HCT116 (cell line): ENCODE measurements around the gene CCHCR1.
"Not testable (repeated sequence)": the region's sequence is repeated elsewhere in the genome, so short reads cannot be mapped to it uniquely, and the experiment has no call there.

ENCODE experiments used
- ATF3 ChIP-seq: IDR thresholded peaks from 2 replicates; pipeline ENCODE4 v1.6.1; 2012
- EZH2 ChIP-seq: fragments of 200-600 bp; sonication (generic); IDR thresholded peaks from 2 replicates; pipeline ENCODE4 v1.6.1; 2017; ENCODE audit warnings: antibody characterized with exemption, mixed run types
- POLR2AphosphoS5 ChIP-seq: IDR thresholded peaks from 2 replicates; pipeline ENCODE4 v1.6.1; 2011; ENCODE audit warnings: mild to moderate bottlenecking, low read depth, low read length, moderate library complexity
- SIN3A ChIP-seq: IDR thresholded peaks from 2 replicates; pipeline ENCODE4 v1.6.1; 2012; ENCODE audit warnings: low read depth
- ZNF274 ChIP-seq: fragments of 200-500 bp; sonication (Bioruptor generic); IDR thresholded peaks from 2 replicates; pipeline ENCODE4 v1.6.1; 2014; ENCODE audit warnings: mild to moderate bottlenecking, low read depth, low read length, inconsistent platforms
- TF ChIP-seq, protein P1 (sequence below), 3 experiments: fragments of 200-600 bp in 1 of 3; sonication (generic) in 1 of 3; IDR thresholded peaks in 2 of 3; conservative IDR thresholded peaks in 1 of 3; 2 replicates each; pipeline ENCODE4 v1.5.1; 2012 to 2017; ENCODE audit warnings: low read depth in 2 of 3, low read length in 2 of 3, antibody characterized with exemption in 1 of 3, borderline replicate concordance in 1 of 3, control low read depth in 1 of 3, mild to moderate bottlenecking in 1 of 3, mixed read lengths in 1 of 3, mixed run types in 1 of 3, moderate library complexity in 1 of 3; ENCODE audit not compliant: insufficient read depth in 1 of 3
- TF ChIP-seq, protein P2 (sequence below): IDR thresholded peaks from 2 replicates; pipeline ENCODE4 v1.6.1; 2012; ENCODE audit warnings: low read depth
- TF ChIP-seq, protein P3 (sequence below): IDR thresholded peaks from 2 replicates; pipeline ENCODE4 v1.6.1; 2012

GRCh38 chr6:31165064-31165832 is 7.6 kb upstream of the CCHCR1 start:
- TF ChIP-seq, protein P1, sequence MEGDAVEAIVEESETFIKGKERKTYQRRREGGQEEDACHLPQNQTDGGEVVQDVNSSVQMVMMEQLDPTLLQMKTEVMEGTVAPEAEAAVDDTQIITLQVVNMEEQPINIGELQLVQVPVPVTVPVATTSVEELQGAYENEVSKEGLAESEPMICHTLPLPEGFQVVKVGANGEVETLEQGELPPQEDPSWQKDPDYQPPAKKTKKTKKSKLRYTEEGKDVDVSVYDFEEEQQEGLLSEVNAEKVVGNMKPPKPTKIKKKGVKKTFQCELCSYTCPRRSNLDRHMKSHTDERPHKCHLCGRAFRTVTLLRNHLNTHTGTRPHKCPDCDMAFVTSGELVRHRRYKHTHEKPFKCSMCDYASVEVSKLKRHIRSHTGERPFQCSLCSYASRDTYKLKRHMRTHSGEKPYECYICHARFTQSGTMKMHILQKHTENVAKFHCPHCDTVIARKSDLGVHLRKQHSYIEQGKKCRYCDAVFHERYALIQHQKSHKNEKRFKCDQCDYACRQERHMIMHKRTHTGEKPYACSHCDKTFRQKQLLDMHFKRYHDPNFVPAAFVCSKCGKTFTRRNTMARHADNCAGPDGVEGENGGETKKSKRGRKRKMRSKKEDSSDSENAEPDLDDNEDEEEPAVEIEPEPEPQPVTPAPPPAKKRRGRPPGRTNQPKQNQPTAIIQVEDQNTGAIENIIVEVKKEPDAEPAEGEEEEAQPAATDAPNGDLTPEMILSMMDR (IDR thresholded peaks at IDR 0.05 in 2 of 3, conservative IDR thresholded peaks at IDR 0.05 in 1 of 3; ENCODE audit: borderline replicate concordance in 1 of 3, insufficient read depth in 1 of 3, low read depth in 2 of 3, low read length in 2 of 3) = not testable (repeated sequence)
- TF ChIP-seq ZNF274, POLR2AphosphoS5, EZH2, ATF3, SIN3A: not testable (repeated sequence)
- TF ChIP-seq, protein P2, sequence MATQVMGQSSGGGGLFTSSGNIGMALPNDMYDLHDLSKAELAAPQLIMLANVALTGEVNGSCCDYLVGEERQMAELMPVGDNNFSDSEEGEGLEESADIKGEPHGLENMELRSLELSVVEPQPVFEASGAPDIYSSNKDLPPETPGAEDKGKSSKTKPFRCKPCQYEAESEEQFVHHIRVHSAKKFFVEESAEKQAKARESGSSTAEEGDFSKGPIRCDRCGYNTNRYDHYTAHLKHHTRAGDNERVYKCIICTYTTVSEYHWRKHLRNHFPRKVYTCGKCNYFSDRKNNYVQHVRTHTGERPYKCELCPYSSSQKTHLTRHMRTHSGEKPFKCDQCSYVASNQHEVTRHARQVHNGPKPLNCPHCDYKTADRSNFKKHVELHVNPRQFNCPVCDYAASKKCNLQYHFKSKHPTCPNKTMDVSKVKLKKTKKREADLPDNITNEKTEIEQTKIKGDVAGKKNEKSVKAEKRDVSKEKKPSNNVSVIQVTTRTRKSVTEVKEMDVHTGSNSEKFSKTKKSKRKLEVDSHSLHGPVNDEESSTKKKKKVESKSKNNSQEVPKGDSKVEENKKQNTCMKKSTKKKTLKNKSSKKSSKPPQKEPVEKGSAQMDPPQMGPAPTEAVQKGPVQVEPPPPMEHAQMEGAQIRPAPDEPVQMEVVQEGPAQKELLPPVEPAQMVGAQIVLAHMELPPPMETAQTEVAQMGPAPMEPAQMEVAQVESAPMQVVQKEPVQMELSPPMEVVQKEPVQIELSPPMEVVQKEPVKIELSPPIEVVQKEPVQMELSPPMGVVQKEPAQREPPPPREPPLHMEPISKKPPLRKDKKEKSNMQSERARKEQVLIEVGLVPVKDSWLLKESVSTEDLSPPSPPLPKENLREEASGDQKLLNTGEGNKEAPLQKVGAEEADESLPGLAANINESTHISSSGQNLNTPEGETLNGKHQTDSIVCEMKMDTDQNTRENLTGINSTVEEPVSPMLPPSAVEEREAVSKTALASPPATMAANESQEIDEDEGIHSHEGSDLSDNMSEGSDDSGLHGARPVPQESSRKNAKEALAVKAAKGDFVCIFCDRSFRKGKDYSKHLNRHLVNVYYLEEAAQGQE = not testable (repeated sequence)
- TF ChIP-seq, protein P3, sequence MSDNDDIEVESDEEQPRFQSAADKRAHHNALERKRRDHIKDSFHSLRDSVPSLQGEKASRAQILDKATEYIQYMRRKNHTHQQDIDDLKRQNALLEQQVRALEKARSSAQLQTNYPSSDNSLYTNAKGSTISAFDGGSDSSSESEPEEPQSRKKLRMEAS = not testable (repeated sequence)
